H1 (cell line): ENCODE results near the gene MEIS2. TPM values are rescaled to one million over a fixed set of nuclear protein-coding genes. Genes with fewer than 3 reads are reported as not detected.

Source experiments
- BCL11A ChIP-seq, 2 experiments: IDR thresholded peaks; one replicate each; pipeline ENCODE4 v1.6.1; 2011; ENCODE audit warnings: low read depth in 2 of 2, low read length in 2 of 2, mild to moderate bottlenecking in 2 of 2
- CBX5 ChIP-seq: fragments of 300-800, 300-1000 bp; sonication (generic); IDR thresholded peaks from 2 replicates; pipeline ENCODE4 v1.7.1; 2016; ENCODE audit warnings: antibody characterized with exemption, low read length, low read depth
- CEBPB ChIP-seq: IDR thresholded peaks from 2 replicates; pipeline ENCODE4 v1.6.1; 2012; ENCODE audit warnings: low read depth, low read length
- CTBP2 ChIP-seq: IDR thresholded peaks from 2 replicates; pipeline ENCODE4 v1.7.0; 2011; ENCODE audit warnings: borderline replicate concordance, mild to moderate bottlenecking, moderate library complexity, mixed read lengths, low read length; ENCODE audit not compliant: insufficient read depth, insufficient read length
- EZH2 ChIP-seq: fragments of 200-600 bp; sonication (generic); IDR thresholded peaks from 2 replicates; pipeline ENCODE4 v1.7.1; 2012; ENCODE audit warnings: low read depth, mild to moderate bottlenecking, moderate library complexity, low read length, inconsistent platforms; ENCODE audit not compliant: severe bottlenecking
- KDM4A ChIP-seq: IDR thresholded peaks from one replicate; pipeline ENCODE4 v1.7.1; 2012; ENCODE audit warnings: low read depth, mild to moderate bottlenecking, moderate library complexity, low read length, inconsistent platforms; ENCODE audit not compliant: severe bottlenecking
- MAFK ChIP-seq: IDR thresholded peaks from 2 replicates; pipeline ENCODE4 v1.6.1; 2012; ENCODE audit warnings: low read depth, mild to moderate bottlenecking, improper control_type of control experiment, low read length
- NANOG ChIP-seq: IDR thresholded peaks from 2 replicates; pipeline ENCODE4 v1.6.1; 2011; ENCODE audit warnings: low read length, low read depth, mild to moderate bottlenecking, inconsistent platforms; ENCODE audit not compliant: insufficient read depth, poor library complexity, severe bottlenecking
- NRF1 ChIP-seq: IDR thresholded peaks from 2 replicates; pipeline ENCODE4 v1.6.1; 2011; ENCODE audit warnings: mild to moderate bottlenecking, low read depth, low read length, improper control_type of control experiment
- PHF8 ChIP-seq: fragments of 200-600 bp; sonication (generic); conservative IDR thresholded peaks from 2 replicates; pipeline ENCODE4 v1.7.1; 2012; ENCODE audit warnings: low read depth, mild to moderate bottlenecking, inconsistent platforms, low read length, moderate library complexity
- POLR2AphosphoS5 ChIP-seq: IDR thresholded peaks from 2 replicates; pipeline ENCODE4 v1.6.1; 2011; ENCODE audit warnings: low read depth, low read length
- POU5F1 ChIP-seq: IDR thresholded peaks from 2 replicates; pipeline ENCODE4 v1.6.1; 2011; ENCODE audit warnings: low read depth, mild to moderate bottlenecking, low read length, moderate library complexity
- RAD21 ChIP-seq, 2 experiments: IDR thresholded peaks in 1 of 2; conservative IDR thresholded peaks in 1 of 2; 2 replicates each; pipeline ENCODE4 v1.6.1; 2011; ENCODE audit warnings: low read depth in 2 of 2, low read length in 2 of 2, improper control_type of control experiment in 1 of 2, inconsistent platforms in 1 of 2, mild to moderate bottlenecking in 1 of 2, moderate library complexity in 1 of 2
- RFX5 ChIP-seq: IDR thresholded peaks from 2 replicates; pipeline ENCODE4 v1.6.1; 2011; ENCODE audit warnings: low read depth, low read length, improper control_type of control experiment, borderline replicate concordance
- SIRT6 ChIP-seq: IDR thresholded peaks from one replicate; pipeline ENCODE4 v1.7.1; 2012; ENCODE audit warnings: low read length, inconsistent platforms
- SIX5 ChIP-seq: IDR thresholded peaks from 2 replicates; pipeline ENCODE4 v1.6.1; 2011; ENCODE audit warnings: mild to moderate bottlenecking, low read depth, low read length
- TAF7 ChIP-seq: optimal IDR thresholded peaks from 2 replicates; pipeline ENCODE3; 2011; ENCODE audit warnings: low read depth, mild to moderate bottlenecking, inconsistent platforms, low read length, moderate library complexity, borderline replicate concordance
- TBP ChIP-seq: IDR thresholded peaks from 2 replicates; pipeline ENCODE4 v1.6.1; 2011; ENCODE audit warnings: low read depth, low read length, improper control_type of control experiment
- polyA plus RNA-seq, 7 experiments: library from polyadenylated mRNA; depleted of rRNA in 3 of 7; stranded (reverse) in 5 of 7; unstranded in 2 of 7; fragments of >200 nt in 5 of 7; fragments of 200-250 nt in 2 of 7; gene quantifications; 1 replicate in 5 of 7; 2 replicates in 1 of 7; 4 replicates in 1 of 7; pipeline versions ENCODE4 v1.2.1 to v1.2.3, GENCODE V29; 2011 to 2013; ENCODE audit warnings: missing spikeins in 2 of 7, mixed read lengths in 2 of 7
- total RNA-seq: library from RNA; stranded (reverse); fragmentation: NEBNext Ultra II Directional; extraction: Animal tissue kit (Norgen Biotek cat#: 25700); gene quantifications from 2 replicates; pipeline ENCODE4 v1.2.1, GENCODE V29; 2021
- TF ChIP-seq, protein P1 (sequence below): IDR thresholded peaks from 2 replicates; pipeline ENCODE4 v1.6.1; 2011; ENCODE audit warnings: low read length, improper control_type of control experiment

The MEIS2 gene
- total and polyA plus RNA-seq, 2 of the 8 experiments (the other 6 are each of a cell fraction or from before 2014, with no cell fraction given) = 0.22 to 1.2 TPM

- TF ChIP-seq CTBP2 = peak; percentile 80
- no peak for TF ChIP-seq NRF1
- peak; percentile 87 for TF ChIP-seq EZH2
- TF ChIP-seq, protein P1, sequence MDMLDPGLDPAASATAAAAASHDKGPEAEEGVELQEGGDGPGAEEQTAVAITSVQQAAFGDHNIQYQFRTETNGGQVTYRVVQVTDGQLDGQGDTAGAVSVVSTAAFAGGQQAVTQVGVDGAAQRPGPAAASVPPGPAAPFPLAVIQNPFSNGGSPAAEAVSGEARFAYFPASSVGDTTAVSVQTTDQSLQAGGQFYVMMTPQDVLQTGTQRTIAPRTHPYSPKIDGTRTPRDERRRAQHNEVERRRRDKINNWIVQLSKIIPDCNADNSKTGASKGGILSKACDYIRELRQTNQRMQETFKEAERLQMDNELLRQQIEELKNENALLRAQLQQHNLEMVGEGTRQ = no peak
- no peak for TF ChIP-seq CEBPB
- no peak for TF ChIP-seq TAF7
- peak; percentile 42 to 56 for TF ChIP-seq RAD21 (IDR thresholded peaks at IDR 0.05 in 1 of 2, conservative IDR thresholded peaks at IDR 0.05 in 1 of 2; ENCODE audit: low read depth in 2 of 2, low read length in 2 of 2)
- TF ChIP-seq POLR2AphosphoS5 = no peak
- no peak for TF ChIP-seq BCL11A (IDR thresholded peaks at IDR 0.05; ENCODE audit: low read depth in 2 of 2, low read length in 2 of 2)
- no peak for TF ChIP-seq SIRT6
- TF ChIP-seq KDM4A = peak; percentile 76
- TF ChIP-seq NANOG = no peak
- no peak for TF ChIP-seq SIX5
- TF ChIP-seq MAFK = no peak
- TF ChIP-seq PHF8 = no peak
- TF ChIP-seq TBP = peak; percentile 57; the same call in 1 of the 2 replicates
- no peak for TF ChIP-seq RFX5
- no peak for TF ChIP-seq CBX5
- TF ChIP-seq POU5F1 = no peak
Observed at GRCh38 chr15:36880224-36880912, 220.0 kb downstream of the MEIS2 start (continued).
